GM13977 (cell line): ENCODE results near the gene WDFY3.
A peak's percentile ranks its signal among the peaks of the same experiment; 100 is the strongest.

Experiments used
- DNase-seq: peaks from one replicate; pipeline ENCODE4 v3.0.0; 2012; ENCODE audit warnings: low spot score
- CTCF ChIP-seq: IDR thresholded peaks from 2 replicates; pipeline ENCODE4 v1.5.1; 2012; ENCODE audit warnings: mild to moderate bottlenecking, control low read depth; ENCODE audit not compliant: insufficient read depth; ENCODE audit errors: extremely low read depth, missing control alignments
- in situ Hi-C: fragments of 300-500 bp; cut with MboI; formaldehyde crosslinking; loops from one replicate; pipeline ENCODE4 v1.12.0; 2022; ENCODE audit warnings: low sequenced_read_pairs, low pct_unique_long_range_greater_than_20kb, mixed read lengths, inconsistent platforms; ENCODE audit not compliant: unreplicated experiment

WDFY3 gene

GRCh38 chr4:84966382-84967242, at the start of gene WDFY3:
TSS of gene WDFY3 (minus strand) at chr4:84966690. CDS start at chr4:84860591, 106,099 bp downstream.
- peak; percentile 69 for DNase-seq

GRCh38 chr4:85005865-85006377, 39.4 kb upstream of the WDFY3 start:
- DNase-seq, result no peak
- in situ Hi-C loops, result no loop called here
- no peak for TF ChIP-seq CTCF

More at GRCh38 chr4:84966382-84967242, at the start of gene WDFY3:
- in situ Hi-C loops, result loop anchor here (25.0 kb wide), 1 partner anchor 204 kb away; no protein-coding TSS in a partner anchor
- TF ChIP-seq CTCF, result no peak

GRCh38 chr4:85000343-85000742, 33.9 kb upstream of the WDFY3 start:
- in situ Hi-C loops, result no loop called here
- no peak for TF ChIP-seq CTCF
- DNase-seq, result no peak

- in situ Hi-C loops, result no loop called here
- no peak for DNase-seq
- TF ChIP-seq CTCF, result no peak
Measured at GRCh38 chr4:84995386-84995785, 28.9 kb upstream of the WDFY3 start.

GRCh38 chr4:84994280-84994679, 27.8 kb upstream of the WDFY3 start:
- no peak for TF ChIP-seq CTCF
- DNase-seq, result no peak

GRCh38 chr4:84985952-84986351, 19.5 kb upstream of the WDFY3 start:
- no peak for DNase-seq
- in situ Hi-C loops, result no loop called here
- no peak for TF ChIP-seq CTCF

More at GRCh38 chr4:84994280-84994679, 27.8 kb upstream of the WDFY3 start:
- in situ Hi-C loops, result no loop called here
